IPS-NIHi7 (cell line): ENCODE data around the gene DMTF1.
"Not testable (repeated sequence)": the region's sequence is repeated elsewhere in the genome, so short reads cannot be mapped to it uniquely, and the experiment has no call there.

Experiments used
- DNase-seq: peaks from one replicate; pipeline ENCODE4 v3.0.0; 2012; ENCODE audit warnings: mixed read lengths; ENCODE audit errors: extremely low spot score

Gene DMTF1

DNA sequence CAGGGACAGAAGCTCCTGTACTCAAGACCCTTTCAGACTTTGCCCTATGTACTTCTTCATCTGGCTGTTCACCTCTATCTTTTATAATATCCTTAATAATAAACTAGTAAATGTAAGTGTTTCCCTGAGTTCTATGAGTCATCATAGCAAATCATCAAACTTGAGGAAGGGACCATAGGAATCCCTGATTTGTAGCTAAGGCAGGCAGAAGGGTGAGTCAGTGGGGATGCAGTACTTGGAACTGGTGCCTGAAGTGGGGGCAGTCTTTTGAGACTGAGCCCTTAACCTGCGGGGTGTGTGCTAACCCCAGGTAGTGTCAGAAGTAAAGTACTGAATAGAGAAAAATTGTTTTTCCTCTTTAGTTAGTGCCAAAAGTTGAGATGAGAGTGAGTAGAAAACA is 73.4 kb downstream of the DMTF1 start:
- no peak for DNase-seq

- no peak for DNase-seq
Observed at GRCh38 chr7:87226495-87226894, 74.2 kb downstream of the DMTF1 start.

DNA sequence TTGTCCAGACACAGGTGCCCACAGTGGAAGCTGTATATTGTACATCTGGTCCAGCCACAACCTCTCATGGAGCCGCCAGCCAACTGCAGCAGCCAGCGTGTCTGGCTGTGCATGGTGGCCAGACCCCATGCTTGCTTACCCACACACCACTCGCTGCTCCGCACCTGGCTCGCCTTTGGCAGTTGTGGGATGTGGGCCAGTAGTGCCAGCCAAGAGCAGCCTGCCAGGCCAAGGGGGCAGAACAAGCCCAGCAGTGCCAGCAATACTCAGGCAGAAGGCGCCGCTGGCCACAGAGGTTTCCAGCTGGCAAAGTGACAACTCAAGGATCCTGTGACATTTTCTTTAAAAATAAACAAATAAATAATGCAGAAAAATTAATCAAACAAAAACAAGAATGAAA is 79.0 kb downstream of the DMTF1 start:
- no peak for DNase-seq

GRCh38 chr7:87231711-87232110 is 79.5 kb downstream of the DMTF1 start:
- DNase-seq, result no peak

- no peak for DNase-seq
Observed at GRCh38 chr7:87234949-87235348, 82.7 kb downstream of the DMTF1 start.

- DNase-seq, result not testable (repeated sequence)
Observed at GRCh38 chr7:87238464-87239051, 86.3 kb downstream of the DMTF1 start.

GRCh38 chr7:87245671-87246070 is 93.4 kb downstream of the DMTF1 start:
- not testable (repeated sequence) for DNase-seq
